H1 (cell line): ENCODE data around the gene MPHOSPH10.
"Not testable (repeated sequence)": the region's sequence is repeated elsewhere in the genome, so short reads cannot be mapped to it uniquely, and the experiment has no call there.

Experiments
- ATF2 ChIP-seq: IDR thresholded peaks from 2 replicates; pipeline ENCODE4 v1.6.1; 2012; ENCODE audit warnings: low read length, inconsistent platforms
- CEBPB ChIP-seq: IDR thresholded peaks from 2 replicates; pipeline ENCODE4 v1.6.1; 2012; ENCODE audit warnings: low read depth, low read length
- CTCF ChIP-seq, 3 experiments: IDR thresholded peaks; 1 replicate in 2 of 3; 2 replicates in 1 of 3; pipeline versions ENCODE4 v1.5.1 to v1.6.1; 2011; ENCODE audit warnings: low read length in 3 of 3, mild to moderate bottlenecking in 3 of 3, inconsistent platforms in 2 of 3, low read depth in 1 of 3, moderate library complexity in 1 of 3; ENCODE audit not compliant: insufficient read depth in 1 of 3; ENCODE audit errors: control extremely low read depth in 1 of 3
- EP300 ChIP-seq, 2 experiments: IDR thresholded peaks; 1 replicate in 1 of 2; 2 replicates in 1 of 2; pipeline ENCODE4 v1.6.1; 2011 to 2012; ENCODE audit warnings: low read depth in 2 of 2, low read length in 2 of 2, mild to moderate bottlenecking in 2 of 2, borderline replicate concordance in 1 of 2, inconsistent platforms in 1 of 2, moderate library complexity in 1 of 2
- EZH2 ChIP-seq: fragments of 200-600 bp; sonication (generic); IDR thresholded peaks from 2 replicates; pipeline ENCODE4 v1.7.1; 2012; ENCODE audit warnings: low read depth, mild to moderate bottlenecking, moderate library complexity, low read length, inconsistent platforms; ENCODE audit not compliant: severe bottlenecking
- HDAC6 ChIP-seq: IDR thresholded peaks from one replicate; pipeline ENCODE4 v1.7.1; 2012; ENCODE audit warnings: low read depth, mild to moderate bottlenecking, inconsistent platforms, low read length, moderate library complexity
- NRF1 ChIP-seq: IDR thresholded peaks from 2 replicates; pipeline ENCODE4 v1.6.1; 2011; ENCODE audit warnings: mild to moderate bottlenecking, low read depth, low read length, improper control_type of control experiment
- POLR2A ChIP-seq, 2 experiments: IDR thresholded peaks; 1 replicate in 1 of 2; 2 replicates in 1 of 2; pipeline ENCODE4 v1.6.1; 2011; ENCODE audit warnings: low read depth in 2 of 2, low read length in 2 of 2, mild to moderate bottlenecking in 2 of 2; ENCODE audit errors: control extremely low read depth in 1 of 2
- POLR2AphosphoS5 ChIP-seq: IDR thresholded peaks from 2 replicates; pipeline ENCODE4 v1.6.1; 2011; ENCODE audit warnings: low read depth, low read length
- RNF2 ChIP-seq: fragments of 200-900, 300-1000 bp; sonication (generic); IDR thresholded peaks from 2 replicates; pipeline ENCODE4 v1.7.1; 2016; ENCODE audit warnings: borderline replicate concordance, low read depth, mild to moderate bottlenecking, antibody characterized with exemption, low read length; ENCODE audit not compliant: poor library complexity, severe bottlenecking; ENCODE audit errors: missing control alignments
- SAP30 ChIP-seq: fragments of 300-600 bp; sonication (generic); IDR thresholded peaks from 2 replicates; pipeline ENCODE4 v1.7.1; 2012; ENCODE audit warnings: low read length, moderate library complexity, mild to moderate bottlenecking, inconsistent platforms; ENCODE audit not compliant: insufficient read depth, insufficient replicate concordance
- TCF12 ChIP-seq: IDR thresholded peaks from 2 replicates; pipeline ENCODE4 v1.6.1; 2011; ENCODE audit warnings: low read depth, mild to moderate bottlenecking, low read length

GRCh38 chr2:71089475-71089874 is 41.0 kb upstream of the MPHOSPH10 start:
- TF ChIP-seq NRF1; EP300 (IDR thresholded peaks at IDR 0.05; ENCODE audit: borderline replicate concordance in 1 of 2, low read depth in 2 of 2, low read length in 2 of 2); EZH2; CEBPB; CTCF (IDR thresholded peaks at IDR 0.05; ENCODE audit: control extremely low read depth in 1 of 3, insufficient read depth in 1 of 3, low read depth in 1 of 3, low read length in 3 of 3); POLR2A (IDR thresholded peaks at IDR 0.05; ENCODE audit: control extremely low read depth in 1 of 2, low read depth in 2 of 2, low read length in 2 of 2); TCF12; POLR2AphosphoS5; ATF2; RNF2; HDAC6; SAP30: not testable (repeated sequence)
